HUES6 (cell line): ENCODE results near the gene KRTAP19-3.
"Not testable (repeated sequence)": the region's sequence is repeated elsewhere in the genome, so short reads cannot be mapped to it uniquely, and the experiment has no call there.

Source experiments
- H3K27ac ChIP-seq: 2 replicates; pipeline ENCODE4 v1.7.0; 2013; ENCODE audit warnings: low read depth, mild to moderate bottlenecking, low read length, inconsistent platforms
- H3K27me3 ChIP-seq: 2 replicates; pipeline ENCODE4 v1.6.1; 2013; ENCODE audit warnings: low read length; ENCODE audit not compliant: control insufficient read depth, insufficient read depth
- H3K36me3 ChIP-seq: 2 replicates; pipeline ENCODE4 v1.6.1; 2013; ENCODE audit warnings: low read length; ENCODE audit not compliant: control insufficient read depth, insufficient read depth
- H3K4me1 ChIP-seq: 2 replicates; pipeline ENCODE4 v1.6.1; 2013; ENCODE audit warnings: low read length; ENCODE audit not compliant: control insufficient read depth, insufficient read depth
- H3K4me3 ChIP-seq: 2 replicates; pipeline ENCODE4 v1.5.1; 2013; ENCODE audit warnings: low read depth, low read length
- H3K9ac ChIP-seq: one replicate; pipeline ENCODE4 v1.6.1; 2013; ENCODE audit warnings: mild to moderate bottlenecking, low read length
- H3K9me3 ChIP-seq: 2 replicates; pipeline ENCODE4 v1.6.1; 2013; ENCODE audit warnings: low read depth, low read length; ENCODE audit not compliant: control insufficient read depth, insufficient read depth

KRTAP19-3 gene

GRCh38 chr21:30491963-30492428 lies at the start of gene KRTAP19-3:
TSS of gene KRTAP19-3 (minus strand) at chr21:30492013. CDS start at chr21:30491957, 56 bp downstream.
- Histone ChIP-seq H3K36me3 (no peaks in the 10 kb centered on the region), H3K27ac (no peak within 1 kb of the TSS), H3K27me3 (no peaks in the 10 kb centered on the region), H3K9me3 (peaks cover 7% of the 10 kb centered on the region; the same call in 1 of the 2 replicates), H3K4me3 (no peak within 1 kb of the TSS), H3K9ac (no peak within 1 kb of the TSS), H3K4me1 (no peaks in the 10 kb centered on the region)

GRCh38 chr21:30518876-30519275 lies 27.1 kb upstream of the KRTAP19-3 start:
- H3K27ac ChIP-seq, result no peak overlapping the region
- H3K4me1 ChIP-seq, result no peaks in the 10 kb centered on the region
- no peaks in the 10 kb centered on the region for H3K36me3 ChIP-seq
- peaks cover 5% of the 10 kb centered on the region; the same call in 1 of the 2 replicates for H3K9me3 ChIP-seq
- no peak overlapping the region for H3K4me3 ChIP-seq
- H3K9ac ChIP-seq, result no peak overlapping the region
- H3K27me3 ChIP-seq, result no peaks in the 10 kb centered on the region

GRCh38 chr21:30515681-30516080 lies 23.9 kb upstream of the KRTAP19-3 start:
- H3K27me3 ChIP-seq, result no peaks in the 10 kb centered on the region
- H3K9ac ChIP-seq, result no peak overlapping the region
- no peaks in the 10 kb centered on the region for H3K36me3 ChIP-seq
- no peaks in the 10 kb centered on the region for H3K9me3 ChIP-seq
- no peaks in the 10 kb centered on the region for H3K4me1 ChIP-seq
- H3K4me3 ChIP-seq, result no peak overlapping the region
- H3K27ac ChIP-seq, result no peak overlapping the region

GRCh38 chr21:30505621-30506205 lies 13.9 kb upstream of the KRTAP19-3 start:
- H3K27ac ChIP-seq, H3K36me3 ChIP-seq, H3K9ac ChIP-seq, H3K9me3 ChIP-seq, H3K4me3 ChIP-seq, H3K27me3 ChIP-seq, H3K4me1 ChIP-seq: not testable (repeated sequence)

GRCh38 chr21:30502041-30502440 lies 10.2 kb upstream of the KRTAP19-3 start, which contains the start of gene KRTAP19-5:
TSS of gene KRTAP19-5 (minus strand) at chr21:30502141. CDS start at chr21:30502090, 51 bp downstream.
- Histone ChIP-seq H3K4me1 (no peaks in the 10 kb centered on the region), H3K9me3 (no peaks in the 10 kb centered on the region), H3K27ac (no peak within 1 kb of the TSS), H3K36me3 (no peaks in the 10 kb centered on the region), H3K4me3 (no peak within 1 kb of the TSS), H3K27me3 (no peaks in the 10 kb centered on the region), H3K9ac (no peak within 1 kb of the TSS)

GRCh38 chr21:30497065-30497464 lies 5.3 kb upstream of the KRTAP19-3 start, which contains the start of gene KRTAP19-4:
TSS of gene KRTAP19-4 (minus strand) at chr21:30497165. CDS start at chr21:30497110, 55 bp downstream.
- no peaks in the 10 kb centered on the region for H3K4me1 ChIP-seq
- no peaks in the 10 kb centered on the region for H3K36me3 ChIP-seq
- no peak within 1 kb of the TSS for H3K4me3 ChIP-seq
- no peaks in the 10 kb centered on the region for H3K27me3 ChIP-seq
- no peaks in the 10 kb centered on the region for H3K9me3 ChIP-seq
- H3K9ac ChIP-seq, result no peak within 1 kb of the TSS
- H3K27ac ChIP-seq, result no peak within 1 kb of the TSS

GRCh38 chr21:30487336-30487735 lies 4.5 kb downstream of the KRTAP19-3 start, which contains the start of gene KRTAP19-2:
TSS of gene KRTAP19-2 (minus strand) at chr21:30487436. CDS start at chr21:30487348, 88 bp downstream.
- H3K9me3 ChIP-seq, result peaks cover 24% of the 10 kb centered on the region
- no peaks in the 10 kb centered on the region for H3K36me3 ChIP-seq
- H3K4me1 ChIP-seq, result no peaks in the 10 kb centered on the region
- H3K27me3 ChIP-seq, result no peaks in the 10 kb centered on the region
- no peak within 1 kb of the TSS for H3K27ac ChIP-seq
- H3K9ac ChIP-seq, result no peak within 1 kb of the TSS
- no peak within 1 kb of the TSS for H3K4me3 ChIP-seq

GRCh38 chr21:30486180-30486579 lies 5.6 kb downstream of the KRTAP19-3 start:
- Histone ChIP-seq H3K4me1 (no peaks in the 10 kb centered on the region), H3K9ac (no peak overlapping the region), H3K27me3 (no peaks in the 10 kb centered on the region), H3K27ac (no peak overlapping the region), H3K9me3 (peaks cover 24% of the 10 kb centered on the region), H3K36me3 (no peaks in the 10 kb centered on the region), H3K4me3 (no peak overlapping the region)

- Histone ChIP-seq H3K36me3 (no peaks in the 10 kb centered on the region), H3K27me3 (no peaks in the 10 kb centered on the region), H3K9me3 (peaks cover 18% of the 10 kb centered on the region), H3K9ac (no peak overlapping the region), H3K4me1 (no peaks in the 10 kb centered on the region), H3K4me3 (no peak overlapping the region), H3K27ac (no peak overlapping the region)
Measured at GRCh38 chr21:30482130-30482529, 9.7 kb downstream of the KRTAP19-3 start.

- Histone ChIP-seq H3K9me3 (peaks cover under 1% of the 10 kb centered on the region; the same call in 1 of the 2 replicates), H3K4me1 (no peaks in the 10 kb centered on the region), H3K27me3 (no peaks in the 10 kb centered on the region), H3K36me3 (no peaks in the 10 kb centered on the region), H3K27ac (no peak within 1 kb of the TSS), H3K4me3 (no peak within 1 kb of the TSS), H3K9ac (no peak within 1 kb of the TSS)
Measured at GRCh38 chr21:30480145-30480544, 11.7 kb downstream of the KRTAP19-3 start, which contains the start of gene KRTAP19-1. TSS of gene KRTAP19-1 (minus strand) at chr21:30480367. CDS start at chr21:30480317, 50 bp downstream.

- Histone ChIP-seq H3K4me3 (no peak overlapping the region), H3K36me3 (no peaks in the 10 kb centered on the region), H3K9ac (no peak overlapping the region), H3K4me1 (no peaks in the 10 kb centered on the region), H3K9me3 (no peaks in the 10 kb centered on the region), H3K27ac (no peak overlapping the region), H3K27me3 (no peaks in the 10 kb centered on the region)
Measured at GRCh38 chr21:30479259-30479658, 12.6 kb downstream of the KRTAP19-3 start.
